HL-60/S4 treated with retinoic acid at 250 ng/mL for 4 days and 3 days (cell line): Measurements from ENCODE around the gene ZCCHC2.

ENCODE experiments used
- in situ Hi-C: fragments of 300-500 bp; cut with MboI; formaldehyde crosslinking; loops from 2 replicates; pipeline ENCODE4 v1.7.0; 2022; ENCODE audit warnings: low sequenced_read_pairs

ZCCHC2 gene

DNA sequence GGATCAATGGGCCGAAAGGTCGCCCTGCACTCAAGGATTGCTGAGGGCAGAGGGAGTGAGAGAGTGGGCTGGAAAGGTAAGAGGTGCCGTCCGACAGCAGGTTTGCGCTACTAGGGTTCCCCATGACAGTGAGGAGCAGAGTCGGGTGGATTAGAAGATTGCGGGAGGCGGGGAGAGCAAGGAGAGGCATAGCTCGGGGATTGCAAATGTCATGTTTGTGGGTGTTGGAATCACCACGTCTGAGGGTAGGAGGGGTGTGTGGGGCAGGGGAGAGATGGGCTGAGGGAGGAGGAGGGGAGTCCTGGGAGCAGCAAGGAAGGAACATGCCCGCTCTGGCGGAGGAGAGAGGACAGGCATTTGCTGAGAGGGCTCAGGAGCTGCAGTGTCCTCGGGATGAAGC, 81.2 kb downstream of the ZCCHC2 start:
- in situ Hi-C loops: loop anchor here (25.0 kb wide), 1 partner anchor 383 kb away; no protein-coding TSS in a partner anchor

GRCh38 chr18:62605685-62606084, 82.9 kb downstream of the ZCCHC2 start:
- in situ Hi-C loops: loop anchor here (25.0 kb wide), 1 partner anchor 382 kb away; no protein-coding TSS in a partner anchor

DNA sequence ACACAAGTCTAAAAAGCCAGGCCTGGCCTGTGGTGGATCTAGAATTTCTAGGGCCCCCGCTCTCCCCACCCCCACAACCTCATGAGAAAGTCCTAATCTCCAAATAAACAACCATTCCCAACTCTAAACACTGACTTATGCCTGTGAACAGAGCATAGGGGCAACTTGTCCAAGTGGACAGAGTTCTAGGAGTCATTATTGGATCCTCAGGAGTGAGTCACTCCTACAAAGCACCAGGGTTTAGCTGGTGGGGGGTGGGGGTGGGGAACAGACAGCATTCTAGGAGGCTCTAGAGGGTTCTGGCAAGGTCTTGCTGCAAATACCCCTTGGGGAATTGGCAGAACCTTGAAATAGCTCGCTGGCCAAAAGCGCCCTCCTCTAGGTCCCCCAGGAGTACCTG, 83.3 kb downstream of the ZCCHC2 start:
- in situ Hi-C loops: loop anchor here (25.0 kb wide), 1 partner anchor 381 kb away; no protein-coding TSS in a partner anchor

DNA sequence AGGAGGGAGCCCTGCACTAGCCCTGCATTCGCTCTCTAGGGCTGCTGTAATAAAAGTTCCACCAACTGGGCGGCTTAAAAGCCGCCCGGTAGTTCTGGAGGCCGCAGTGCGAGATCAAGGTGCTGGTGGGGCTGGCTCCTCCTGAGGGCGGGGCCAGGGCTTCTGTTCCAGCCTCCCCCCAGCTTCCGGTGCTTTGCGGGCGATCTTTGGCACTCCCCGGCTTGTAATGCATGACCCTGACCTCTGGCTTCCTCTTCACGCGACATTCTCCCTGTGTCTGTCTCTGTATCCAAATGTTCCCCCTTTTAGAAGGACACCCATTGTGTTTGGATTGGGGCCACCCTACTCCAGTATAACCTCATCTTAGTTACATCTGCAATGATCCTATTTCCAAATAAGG, 84.5 kb downstream of the ZCCHC2 start:
- in situ Hi-C loops: loop anchor here (25.0 kb wide), 1 partner anchor 380 kb away; no protein-coding TSS in a partner anchor

GRCh38 chr18:62607708-62608428, 85.0 kb downstream of the ZCCHC2 start:
- in situ Hi-C loops: loop anchor here (25.0 kb wide), 1 partner anchor 379 kb away; no protein-coding TSS in a partner anchor

DNA sequence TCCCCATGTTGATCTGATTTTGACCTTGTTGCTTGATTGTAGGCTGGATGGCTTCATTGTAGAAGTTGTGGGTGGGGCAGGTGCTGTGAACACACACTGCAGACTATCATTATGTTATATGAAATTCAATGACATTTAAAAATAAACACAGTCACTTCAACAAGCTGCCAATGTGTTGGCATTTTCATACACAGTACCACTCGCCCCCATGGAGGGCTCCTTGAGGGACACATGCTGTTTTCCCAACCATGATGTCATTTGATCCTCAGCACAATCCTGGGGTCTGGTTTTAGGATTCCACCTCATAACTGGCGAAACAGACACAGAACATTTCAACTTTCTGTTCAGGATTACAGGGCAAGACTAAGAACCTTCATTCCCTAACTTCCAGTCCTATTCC, 86.9 kb downstream of the ZCCHC2 start:
- in situ Hi-C loops: loop anchor here (25.0 kb wide), 1 partner anchor 378 kb away; no protein-coding TSS in a partner anchor

DNA sequence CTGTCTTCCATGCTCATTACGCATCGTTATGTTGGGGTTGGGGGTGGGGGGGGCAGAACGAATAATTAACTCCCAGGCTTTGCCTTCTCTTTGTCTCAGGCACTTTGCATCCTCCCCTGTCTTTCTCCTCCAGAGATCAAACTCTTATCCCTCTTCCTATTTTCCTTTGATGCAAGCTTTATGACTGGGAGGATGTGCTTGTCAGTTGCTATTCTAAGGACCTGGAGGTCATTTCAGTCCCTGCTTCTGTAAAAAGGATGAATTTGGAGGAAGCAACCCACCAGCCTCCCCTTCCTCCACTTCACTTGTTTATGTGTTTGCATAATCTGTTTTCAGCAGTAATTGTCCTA, 87.5 kb downstream of the ZCCHC2 start:
- in situ Hi-C loops: loop anchor here (25.0 kb wide), 1 partner anchor 377 kb away; no protein-coding TSS in a partner anchor

DNA sequence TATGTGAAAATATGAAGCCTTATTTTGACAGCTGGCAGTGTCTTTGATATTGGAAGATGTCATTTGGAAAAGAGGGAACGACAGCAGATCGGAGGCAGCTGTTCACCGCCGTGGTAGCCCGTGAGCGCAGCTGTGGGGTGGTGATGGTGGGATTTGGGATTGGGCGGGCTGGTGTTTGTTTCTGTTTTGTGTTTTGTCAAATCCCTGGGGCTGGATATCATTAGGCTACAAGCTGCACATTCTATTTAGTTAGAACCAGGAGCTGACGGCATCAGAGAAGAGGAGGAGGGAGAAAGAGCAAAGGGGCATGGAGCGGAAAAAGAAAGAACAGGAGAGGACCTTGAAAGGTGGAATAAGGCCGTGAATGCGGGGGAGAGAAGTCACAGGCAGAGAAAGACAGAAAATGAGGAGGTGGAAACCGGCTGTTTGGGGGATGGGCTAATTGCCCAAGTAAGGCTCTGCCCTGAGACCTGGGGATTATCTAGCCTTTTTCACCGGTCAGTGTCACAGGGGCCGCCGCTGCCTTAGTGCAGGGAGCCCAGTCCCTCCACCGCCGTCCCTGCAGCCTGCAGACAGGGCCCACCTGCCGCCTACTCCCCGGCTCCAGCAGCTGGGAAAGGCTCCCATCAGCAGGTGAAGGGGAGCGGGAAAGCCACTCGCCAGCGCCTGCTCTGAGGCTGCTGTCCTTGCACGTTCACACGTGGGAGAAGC, 88.0 kb downstream of the ZCCHC2 start:
- in situ Hi-C loops: loop anchor here (25.0 kb wide), 1 partner anchor 376 kb away; no protein-coding TSS in a partner anchor

DNA sequence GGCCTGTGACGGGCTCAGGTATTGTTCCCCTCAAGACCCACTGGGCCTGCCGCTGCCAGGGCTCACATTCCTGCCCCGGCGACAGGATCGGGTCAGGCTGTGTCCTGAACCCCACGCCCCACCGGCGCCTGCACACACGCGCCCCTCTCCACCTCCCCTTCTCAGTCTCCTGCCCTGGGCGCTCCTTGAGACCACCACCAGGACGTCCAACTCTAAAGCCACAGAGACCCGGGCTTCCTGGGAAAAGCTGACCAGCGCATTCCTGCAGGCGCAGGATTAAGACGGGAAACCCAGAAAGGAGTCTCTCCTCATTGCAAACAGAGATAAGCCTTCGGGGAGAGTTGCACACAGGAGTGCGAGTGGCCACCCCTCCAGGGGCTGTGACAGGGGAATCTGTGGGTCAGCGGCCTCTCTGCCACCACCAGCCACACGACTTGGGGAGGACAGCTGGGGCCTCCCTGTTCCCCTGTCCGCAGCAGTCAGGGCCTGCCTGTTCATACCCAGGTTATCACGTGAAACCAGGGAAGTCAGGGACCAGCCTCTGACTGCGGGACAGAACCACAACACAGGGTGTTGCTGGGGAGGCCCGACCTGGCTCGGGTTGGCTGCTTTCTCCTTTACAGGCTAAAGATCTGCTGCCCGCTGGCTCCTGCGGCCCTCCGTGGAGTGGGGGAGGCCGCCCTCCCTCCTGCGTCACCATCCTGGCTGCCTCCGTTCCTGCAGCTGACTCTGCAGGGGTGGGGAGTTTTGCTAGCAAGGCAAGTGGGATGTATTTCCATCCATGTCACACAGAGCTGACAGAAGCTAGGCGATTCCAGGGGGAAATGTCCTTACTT, 88.8 kb downstream of the ZCCHC2 start:
- in situ Hi-C loops: loop anchor here (25.0 kb wide), 1 partner anchor 376 kb away; no protein-coding TSS in a partner anchor

- in situ Hi-C loops: loop anchor here (25.0 kb wide), 1 partner anchor 375 kb away; no protein-coding TSS in a partner anchor
These were observed 89.4 kb downstream of the ZCCHC2 start for GRCh38 chr18:62612289-62612645.

DNA sequence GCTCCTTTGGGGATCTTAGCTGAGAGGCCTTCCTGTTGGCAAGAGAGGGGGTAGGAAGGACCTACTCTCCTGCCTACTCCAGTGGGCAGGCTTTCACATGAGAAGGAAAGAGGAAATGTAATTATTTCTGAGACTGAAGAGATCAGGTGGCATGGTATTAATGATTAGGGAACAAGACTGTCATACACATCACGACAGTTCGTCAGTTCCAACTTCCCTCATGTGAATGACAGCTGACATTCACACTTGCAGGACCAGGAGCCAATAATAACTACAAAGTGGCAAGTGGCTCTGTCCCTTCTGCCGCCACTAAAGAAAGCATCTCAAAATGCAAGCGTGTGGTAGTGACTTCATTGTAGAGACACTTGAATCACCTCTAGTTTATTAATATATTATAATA, 90.0 kb downstream of the ZCCHC2 start:
- in situ Hi-C loops: loop anchor here (25.0 kb wide), 1 partner anchor 375 kb away; no protein-coding TSS in a partner anchor

DNA sequence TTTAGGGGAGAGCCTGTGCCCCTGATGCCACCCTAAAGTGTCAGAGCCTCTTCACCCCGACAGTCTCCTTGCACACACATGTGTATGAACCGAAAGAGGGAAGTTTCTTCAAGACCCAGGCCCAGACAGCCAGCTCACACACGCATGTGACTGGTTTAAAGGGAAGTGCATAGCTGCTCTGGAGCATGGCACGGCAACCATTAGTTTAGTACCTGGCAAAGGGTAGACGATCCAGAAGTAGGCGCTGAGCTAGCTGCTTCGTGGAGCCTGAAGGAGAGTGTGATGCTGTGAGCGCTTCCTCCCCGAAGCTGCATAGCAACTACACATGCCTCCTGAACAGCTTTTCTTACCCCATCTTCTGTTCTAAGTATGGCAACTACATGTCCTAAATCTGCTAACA, 91.7 kb downstream of the ZCCHC2 start:
- in situ Hi-C loops: loop anchor here (25.0 kb wide), 1 partner anchor 373 kb away; no protein-coding TSS in a partner anchor

DNA sequence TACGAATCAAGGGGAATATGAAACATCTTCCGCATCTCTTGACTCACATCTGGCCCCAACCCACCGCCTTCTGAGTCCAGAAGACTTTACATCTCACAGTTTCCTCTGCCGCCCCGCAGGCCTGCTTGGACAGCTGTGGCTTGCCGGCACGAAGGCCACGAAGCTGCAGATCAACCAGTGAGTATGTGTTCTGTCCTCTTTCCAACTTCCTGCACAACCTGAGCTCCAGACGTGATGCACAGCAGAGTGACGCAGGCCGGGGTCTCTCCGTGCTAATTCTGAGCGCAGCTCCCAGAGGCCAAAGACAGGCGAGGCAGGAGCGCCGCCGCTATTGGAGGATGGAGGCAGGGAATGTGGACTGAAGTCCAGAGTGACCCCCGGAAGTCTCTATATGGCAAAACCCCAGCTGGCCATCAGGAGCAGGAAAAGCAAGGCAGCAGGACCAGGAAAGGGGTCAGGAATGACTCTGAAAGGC, 93.5 kb downstream of the ZCCHC2 start:
- in situ Hi-C loops: loop anchor here (25.0 kb wide), 1 partner anchor 371 kb away; no protein-coding TSS in a partner anchor

GRCh38 chr18:62617793-62618591, 95.2 kb downstream of the ZCCHC2 start:
- in situ Hi-C loops: loop anchor here (25.0 kb wide), 1 partner anchor 369 kb away; no protein-coding TSS in a partner anchor

DNA sequence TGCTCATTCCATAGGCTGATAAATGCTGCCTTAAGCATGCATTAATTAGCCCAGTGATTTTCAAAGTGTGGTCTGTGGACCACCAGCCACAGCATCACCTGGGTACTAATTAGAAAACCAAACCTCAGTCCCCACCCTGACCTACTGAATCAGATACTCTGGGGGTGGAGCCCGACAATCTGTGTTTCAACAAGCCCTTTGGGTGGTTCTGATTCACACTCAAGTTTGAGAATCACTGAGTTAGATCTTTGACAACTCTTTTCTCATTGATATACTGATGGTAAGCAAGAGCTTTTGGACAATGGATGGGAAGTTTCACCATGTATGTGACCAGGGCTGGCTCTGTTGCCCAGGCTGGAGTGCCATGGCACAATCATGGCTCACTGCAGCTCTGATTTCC, 95.9 kb downstream of the ZCCHC2 start:
- in situ Hi-C loops: loop anchor here (25.0 kb wide), 1 partner anchor 369 kb away; no protein-coding TSS in a partner anchor

DNA sequence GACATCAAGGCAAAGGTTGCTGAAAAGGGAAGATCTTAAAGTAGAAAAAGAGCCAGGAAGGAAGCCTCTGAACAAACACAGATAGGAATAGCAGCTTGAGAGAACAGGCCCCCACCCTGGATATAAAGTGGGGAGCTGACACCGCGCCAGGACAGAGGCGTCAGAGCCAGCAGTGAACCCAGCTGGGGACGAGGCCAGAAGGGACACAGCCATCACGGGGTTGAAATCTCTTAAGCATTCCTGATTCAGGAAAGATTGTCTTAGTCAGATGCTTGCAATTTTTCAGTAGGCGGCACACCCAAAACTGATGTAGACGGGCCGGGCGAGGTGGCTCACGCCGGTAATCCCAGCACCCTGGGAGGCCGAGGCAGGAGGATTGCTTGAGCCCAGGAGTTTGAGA, 98.7 kb downstream of the ZCCHC2 start:
- in situ Hi-C loops: loop anchor here (25.0 kb wide), 1 partner anchor 366 kb away; no protein-coding TSS in a partner anchor

DNA sequence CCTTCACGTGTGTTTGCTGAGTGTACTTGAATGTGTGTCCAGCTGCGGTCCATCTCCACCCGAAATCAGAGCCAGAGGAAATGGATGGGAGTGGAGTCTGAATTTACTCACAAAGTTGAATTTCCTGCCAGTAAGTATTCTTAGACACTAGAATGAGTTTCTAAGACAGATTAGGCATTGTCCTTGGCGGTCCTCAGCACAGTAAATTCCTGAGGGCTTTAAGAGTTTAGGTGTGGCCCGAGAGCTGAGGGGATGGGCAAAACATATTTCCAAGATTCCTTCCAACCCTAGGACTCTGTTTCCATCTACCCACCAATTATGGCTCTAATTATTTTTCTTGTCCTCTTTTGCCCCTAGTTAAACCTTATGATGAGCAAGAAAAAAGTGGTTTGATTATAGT, 102.2 kb downstream of the ZCCHC2 start:
- in situ Hi-C loops: no loop called here
